Right lobe of liver (tissue), 6 donors: ENCODE data around the gene DAPK1. TPM values are rescaled to one million over a fixed set of nuclear protein-coding genes. Genes with fewer than 3 reads are reported as not detected.

Experiments used
- ATAC-seq, 4 donors: fragments of 200-7000 bp; cut with Tn5 transposase; one replicate each; pipeline ENCODE4 v1.9.1; 2020; ENCODE audit warnings: mild to moderate bottlenecking in 4 of 4, moderate library complexity in 4 of 4
- DNase-seq, 3 donors: peaks; one replicate each; pipeline ENCODE4 v3.0.0-alpha.2; 2020
- H3K27ac ChIP-seq, 3 donors: fragments of 200-600 bp; one replicate each; pipeline ENCODE4 v1.8.0; 2022
- H3K27me3 ChIP-seq, 2 donors: fragments of 200-600 bp; one replicate each; pipeline ENCODE4 v1.8.0; 2022
- H3K36me3 ChIP-seq, 4 donors: fragments of 200-600 bp; sonication (generic) in 1 of 4; one replicate each; pipeline versions ENCODE4 v1.5.1 to v1.8.0; 2017 to 2022; ENCODE audit warnings: control low read depth in 1 of 4
- H3K4me1 ChIP-seq, 4 donors: fragments of 200-600 bp; sonication (generic) in 1 of 4; one replicate each; pipeline versions ENCODE4 v1.5.1 to v1.8.0; 2017 to 2022; ENCODE audit warnings: control low read depth in 1 of 4
- H3K4me3 ChIP-seq, 3 donors: fragments of 200-600 bp; one replicate each; pipeline ENCODE4 v1.8.0; 2022
- H3K9me3 ChIP-seq, 4 donors: fragments of 200-600 bp; sonication (generic) in 1 of 4; one replicate each; pipeline versions ENCODE4 v1.5.1 to v1.8.0; 2017 to 2022; ENCODE audit warnings: control low read depth in 1 of 4
- POLR2A ChIP-seq: fragments of 450-650 bp; IDR thresholded peaks from one replicate; pipeline ENCODE4 v1.6.1; 2017; ENCODE audit warnings: antibody characterized with exemption, mild to moderate bottlenecking
- WGBS: methylation state at CpG from one replicate; pipeline ENCODE4 v1.1.6; 2018; ENCODE audit warnings: low coverage, low lambda C conversion rate; ENCODE audit not compliant: insufficient coverage; ENCODE audit errors: missing lambda C conversion rate; 5-methylcytosine and 5-hydroxymethylcytosine counted together
- intact Hi-C, 2 donors: fragments of 100-400 bp; cut with DNase I; formaldehyde crosslinking; loops; one replicate each; pipeline versions ENCODE4 v1.11.2 to v1.14.1; 2022
- total RNA-seq, 6 experiments: library from RNA; depleted of rRNA in 2 of 6; stranded (reverse); fragments of >200 nt in 2 of 6; fragmentation: NEBNext Ultra II Directional in 3 of 6; extraction: Animal tissue kit (Norgen Biotek cat#: 25700) in 3 of 6; gene quantifications; one replicate each; pipeline versions ENCODE4 v1.1.0 to v1.2.4, GENCODE V29; 2016 to 2023
- TF ChIP-seq, protein P1 (sequence below), 4 donors: fragments of 200-600 bp in 3 of 4; fragments of 450-650 bp in 1 of 4; IDR thresholded peaks; one replicate each; pipeline versions ENCODE4 v1.5.1 to v1.8.0; 2016 to 2022; ENCODE audit warnings: antibody characterized with exemption in 4 of 4, mild to moderate bottlenecking in 2 of 4
- donor health status: DM: no; HTN: yes; CAD: no.
- donor health status: DM: no; HTN: no; CAD: no.
- donor health status: DM: no; HTN: no; CAD: no.
- donor health status: DM: no; HTN: yes; CAD: no.
- donor health status: DM: no; HTN: yes; CAD: no.

Gene DAPK1
- total RNA-seq, 6 experiments from 2014 or later = 17.4 to 55.0 (median 33.9) TPM

DNA sequence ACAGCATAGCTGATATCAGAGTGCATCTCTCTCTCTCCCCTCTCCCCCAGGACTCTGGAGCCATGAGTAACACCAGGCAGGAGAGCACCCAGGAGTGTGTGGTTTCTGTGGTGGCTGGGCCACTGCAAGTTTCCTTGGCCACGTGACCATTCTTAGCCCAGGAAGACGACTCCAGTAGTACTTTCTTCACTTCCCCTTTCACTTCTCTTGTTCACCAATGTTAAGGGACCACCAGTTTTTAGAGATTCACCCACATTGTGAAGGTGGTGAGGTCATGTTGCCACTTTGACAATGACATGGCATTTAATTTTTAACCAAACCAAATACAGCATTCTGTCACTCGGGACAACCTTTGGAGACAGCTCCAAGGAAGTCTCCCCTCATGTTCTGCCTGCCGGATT is 17.9 kb upstream of the DAPK1 start:
- H3K9me3 ChIP-seq = no peaks in the 10 kb centered on the region
- DNase-seq = peak in 2 of 3 donors; percentile 46
- no peaks in the 10 kb centered on the region for H3K36me3 ChIP-seq
- no peaks in the 10 kb centered on the region for H3K27me3 ChIP-seq
- TF ChIP-seq, protein P1, sequence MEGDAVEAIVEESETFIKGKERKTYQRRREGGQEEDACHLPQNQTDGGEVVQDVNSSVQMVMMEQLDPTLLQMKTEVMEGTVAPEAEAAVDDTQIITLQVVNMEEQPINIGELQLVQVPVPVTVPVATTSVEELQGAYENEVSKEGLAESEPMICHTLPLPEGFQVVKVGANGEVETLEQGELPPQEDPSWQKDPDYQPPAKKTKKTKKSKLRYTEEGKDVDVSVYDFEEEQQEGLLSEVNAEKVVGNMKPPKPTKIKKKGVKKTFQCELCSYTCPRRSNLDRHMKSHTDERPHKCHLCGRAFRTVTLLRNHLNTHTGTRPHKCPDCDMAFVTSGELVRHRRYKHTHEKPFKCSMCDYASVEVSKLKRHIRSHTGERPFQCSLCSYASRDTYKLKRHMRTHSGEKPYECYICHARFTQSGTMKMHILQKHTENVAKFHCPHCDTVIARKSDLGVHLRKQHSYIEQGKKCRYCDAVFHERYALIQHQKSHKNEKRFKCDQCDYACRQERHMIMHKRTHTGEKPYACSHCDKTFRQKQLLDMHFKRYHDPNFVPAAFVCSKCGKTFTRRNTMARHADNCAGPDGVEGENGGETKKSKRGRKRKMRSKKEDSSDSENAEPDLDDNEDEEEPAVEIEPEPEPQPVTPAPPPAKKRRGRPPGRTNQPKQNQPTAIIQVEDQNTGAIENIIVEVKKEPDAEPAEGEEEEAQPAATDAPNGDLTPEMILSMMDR (IDR thresholded peaks at IDR 0.05) = no peak
- no peak for TF ChIP-seq POLR2A
- WGBS = 61% methylated on average over 4 of the region's 4 CpGs
- no peak overlapping the region for H3K4me3 ChIP-seq
- peak overlapping the region in 2 of 3 donors; percentile 38 to 54 for H3K27ac ChIP-seq
- H3K4me1 ChIP-seq = peaks cover 0 to 3% (median 0%) of the 10 kb centered on the region in 4 donors
- ATAC-seq = peak; percentile 85 to 93 (median 88)
- intact Hi-C loops = no loop called here

DNA sequence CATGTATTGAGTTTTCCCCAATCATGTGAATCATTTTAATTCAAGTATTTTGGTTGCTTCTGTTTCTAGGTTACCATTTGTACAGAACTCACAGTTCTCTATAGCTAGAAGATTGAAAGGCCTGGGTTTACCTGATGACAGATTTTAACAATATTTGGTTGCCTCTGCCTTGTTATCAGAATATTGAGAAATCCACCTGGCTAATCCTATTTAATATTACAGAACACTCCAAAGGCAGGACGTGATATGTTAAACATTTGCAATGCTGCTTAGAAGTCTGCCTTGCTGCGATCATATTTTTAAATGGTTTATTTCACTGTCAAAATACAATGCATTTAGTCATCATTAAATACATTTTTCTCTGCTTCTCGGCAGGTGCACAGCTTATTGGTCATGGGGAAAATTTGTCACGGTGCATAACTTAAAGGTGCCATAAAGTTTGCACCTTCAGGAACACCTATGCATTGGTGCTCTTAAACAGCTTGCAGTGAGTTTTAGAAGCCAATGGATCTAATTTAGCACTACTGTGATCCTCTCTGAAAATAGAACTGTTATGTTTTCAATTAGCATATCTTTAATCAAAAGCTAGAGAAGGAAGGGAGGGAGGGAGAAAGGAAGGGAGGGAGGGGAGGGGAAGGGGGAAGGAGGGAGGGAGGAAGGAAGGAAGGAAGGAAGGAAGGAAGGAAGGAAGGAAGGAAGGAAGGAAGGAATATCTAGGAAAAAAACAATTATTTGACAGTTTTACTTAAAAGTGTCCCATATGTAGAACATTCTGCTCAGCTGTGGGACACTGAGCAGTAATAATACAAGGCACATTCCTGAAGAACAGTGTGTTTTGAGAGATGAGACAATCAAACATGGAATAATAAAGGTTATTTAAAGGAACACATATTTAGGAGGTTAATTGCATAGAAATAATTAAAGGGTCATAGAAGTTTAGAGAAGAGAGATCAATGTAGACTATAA is 15.5 kb upstream of the DAPK1 start:
- TF ChIP-seq POLR2A = no peak
- TF ChIP-seq, protein P1 (IDR thresholded peaks at IDR 0.05) = no peak
- intact Hi-C loops = no loop called here
- DNase-seq = no peak
- 65% methylated on average over 4 of the region's 4 CpGs for WGBS
- peak in 1 of 4 donors; percentile 17 for ATAC-seq
- H3K4me1 ChIP-seq = peaks cover 0 to 3% (median 0%) of the 10 kb centered on the region in 4 donors
- H3K27me3 ChIP-seq = no peaks in the 10 kb centered on the region
- no peaks in the 10 kb centered on the region for H3K9me3 ChIP-seq
- no peak overlapping the region for H3K4me3 ChIP-seq
- H3K27ac ChIP-seq = no peak overlapping the region
- no peaks in the 10 kb centered on the region for H3K36me3 ChIP-seq

DNA sequence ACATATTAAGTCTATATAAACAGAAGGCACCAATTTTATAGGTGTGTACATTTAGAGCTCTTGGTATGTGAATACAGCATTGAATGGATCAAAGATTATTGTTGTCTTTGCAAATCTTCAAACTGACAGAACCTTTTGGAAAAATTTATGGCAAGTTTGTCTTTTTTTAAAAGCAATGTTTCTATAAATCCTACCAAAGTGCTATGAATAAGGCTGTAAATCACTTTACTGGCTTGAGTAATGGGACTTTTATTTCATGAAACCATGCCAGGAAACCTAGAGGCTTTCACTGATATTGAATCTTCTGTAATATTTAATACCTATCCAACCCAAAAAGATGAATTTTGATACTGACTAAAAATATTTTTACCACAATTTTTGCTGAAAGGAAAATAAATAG is 7.4 kb upstream of the DAPK1 start:
- TF ChIP-seq, protein P1 (IDR thresholded peaks at IDR 0.05) = no peak
- TF ChIP-seq POLR2A = no peak
- DNase-seq (no peak), ATAC-seq (no peak)
- no peaks in the 10 kb centered on the region for H3K4me1 ChIP-seq
- no peak overlapping the region for H3K27ac ChIP-seq
- H3K4me3 ChIP-seq = no peak overlapping the region
- no peaks in the 10 kb centered on the region for H3K36me3 ChIP-seq
- intact Hi-C loops = no loop called here
- no peaks in the 10 kb centered on the region for H3K9me3 ChIP-seq
- no peaks in the 10 kb centered on the region for H3K27me3 ChIP-seq

DNA sequence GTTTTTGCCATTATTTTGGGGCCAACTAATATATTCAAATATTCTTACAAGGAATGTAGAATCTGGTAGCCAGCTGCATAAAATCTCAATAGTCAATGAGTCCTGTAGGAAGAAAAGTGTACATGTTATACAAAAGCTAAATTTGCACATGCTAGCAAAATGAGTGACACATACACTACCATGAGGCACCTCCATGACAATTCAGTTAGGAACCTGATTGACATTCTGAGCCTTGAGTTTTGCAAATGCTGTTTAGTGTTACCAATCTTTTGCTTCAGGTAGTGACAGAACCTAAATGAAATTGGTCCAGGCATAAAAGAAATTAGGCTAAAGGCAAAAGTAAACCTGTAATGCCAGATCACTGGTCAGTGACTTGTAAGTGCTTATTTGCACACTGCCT is 6.8 kb upstream of the DAPK1 start:
- H3K27ac ChIP-seq = no peak overlapping the region
- ATAC-seq (no peak), DNase-seq (no peak)
- H3K4me3 ChIP-seq = no peak overlapping the region
- intact Hi-C loops = no loop called here
- no peaks in the 10 kb centered on the region for H3K9me3 ChIP-seq
- H3K27me3 ChIP-seq = no peaks in the 10 kb centered on the region
- no peaks in the 10 kb centered on the region for H3K4me1 ChIP-seq
- TF ChIP-seq, protein P1 (IDR thresholded peaks at IDR 0.05) = no peak
- no peak for TF ChIP-seq POLR2A
- H3K36me3 ChIP-seq = no peaks in the 10 kb centered on the region
